B cell (primary cell): ENCODE data around the gene EML1.

Source experiments
- CTCF ChIP-seq: fragments of 200-600 bp; IDR thresholded peaks from one replicate; pipeline ENCODE4 v1.8.0; 2022; ENCODE audit warnings: antibody characterized with exemption, mild to moderate bottlenecking
- EZH2 ChIP-seq: IDR thresholded peaks from 2 replicates; pipeline ENCODE4 v1.6.1; 2012; ENCODE audit warnings: borderline replicate concordance, low read depth, mild to moderate bottlenecking, moderate library complexity, low read length; ENCODE audit not compliant: insufficient read depth, poor library complexity, severe bottlenecking

GRCh38 chr14:99855271-99855670 lies 62.1 kb downstream of the EML1 start:
- TF ChIP-seq CTCF (no peak), EZH2 (no peak)
